ENCODE data around the gene GADD45A.

Gene GADD45A

GRCh38 chr1:67682659-67683197 lies 2.3 kb upstream of the GADD45A start:
- TF ChIP-seq, protein P1, sequence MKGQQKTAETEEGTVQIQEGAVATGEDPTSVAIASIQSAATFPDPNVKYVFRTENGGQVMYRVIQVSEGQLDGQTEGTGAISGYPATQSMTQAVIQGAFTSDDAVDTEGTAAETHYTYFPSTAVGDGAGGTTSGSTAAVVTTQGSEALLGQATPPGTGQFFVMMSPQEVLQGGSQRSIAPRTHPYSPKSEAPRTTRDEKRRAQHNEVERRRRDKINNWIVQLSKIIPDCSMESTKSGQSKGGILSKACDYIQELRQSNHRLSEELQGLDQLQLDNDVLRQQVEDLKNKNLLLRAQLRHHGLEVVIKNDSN (IDR thresholded peaks at IDR 0.05), result no peak

DNA sequence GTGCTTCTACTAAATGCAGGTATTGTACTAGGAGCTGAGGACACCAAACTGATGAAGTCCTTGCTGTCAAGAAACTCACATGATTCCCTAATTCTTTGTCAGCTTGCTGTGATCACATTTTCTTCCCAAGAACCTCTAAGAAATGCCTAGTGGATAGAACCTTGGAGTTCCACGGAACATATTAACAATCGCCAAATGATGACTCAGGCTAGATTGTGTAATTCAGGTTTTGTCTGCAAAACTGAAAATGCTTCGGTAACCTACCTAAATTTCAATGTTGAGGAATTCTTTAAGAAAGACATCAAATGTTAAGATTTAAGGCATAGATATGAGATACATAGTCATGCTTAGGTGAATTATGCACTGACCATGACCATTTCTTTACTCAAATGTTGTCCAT lies 1.7 kb upstream of the GADD45A start:
- TF ChIP-seq NFIC (IDR thresholded peaks at IDR 0.05) (no peak), CEBPB (IDR thresholded peaks at IDR 0.05) (peak; percentile 92)

DNA sequence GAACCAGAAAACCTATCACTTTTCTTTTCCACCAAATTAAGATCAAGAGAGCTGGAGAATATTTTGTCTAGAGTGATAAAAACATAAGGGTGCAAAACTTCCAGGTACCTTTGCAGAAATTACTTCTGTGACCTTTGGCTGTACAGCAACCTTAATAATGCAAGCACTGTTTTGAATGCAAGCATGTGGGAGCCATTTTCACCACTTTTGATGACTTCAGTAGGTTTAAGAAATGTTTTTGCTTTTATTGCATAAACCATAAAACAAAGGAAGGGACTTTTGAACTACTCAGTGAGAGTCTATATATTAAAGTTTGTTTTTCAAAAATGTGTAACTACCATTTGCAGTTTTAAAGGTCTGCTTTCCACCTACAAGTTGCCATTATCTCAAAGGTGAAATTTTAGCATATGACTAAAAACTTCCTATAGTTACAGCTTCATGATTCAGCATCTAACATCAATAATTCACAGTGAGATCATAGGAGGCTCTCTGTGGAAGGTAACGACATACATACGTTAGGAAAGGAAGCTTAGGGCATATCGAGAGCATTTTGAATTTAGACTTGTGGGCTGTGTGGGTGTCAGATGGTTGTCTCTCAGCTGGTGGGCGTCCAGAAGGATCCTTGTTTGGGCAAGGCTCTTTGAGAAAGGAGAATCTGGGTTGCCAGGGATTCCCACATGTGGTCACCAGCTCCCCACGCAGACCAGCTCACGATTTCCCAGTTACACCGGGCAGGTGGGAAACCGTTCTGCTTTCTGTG lies 1.1 kb upstream of the GADD45A start:
- TF ChIP-seq YY1 (IDR thresholded peaks at IDR 0.05; ENCODE audit: low read depth) (no peak), NFIC (IDR thresholded peaks at IDR 0.05) (no peak), REST (IDR thresholded peaks at IDR 0.05; ENCODE audit: low read depth) (no peak), EP300 (IDR thresholded peaks at IDR 0.05; ENCODE audit: borderline replicate concordance) (no peak), ZBTB7A (IDR thresholded peaks at IDR 0.05; ENCODE audit: low read depth) (no peak), TAF1 (IDR thresholded peaks at IDR 0.05; ENCODE audit: low read depth) (no peak), FOXM1 (IDR thresholded peaks at IDR 0.05; ENCODE audit: borderline replicate concordance, low read depth) (no peak)

- TF ChIP-seq EP300 (IDR thresholded peaks at IDR 0.05; ENCODE audit: borderline replicate concordance), result no peak
- peak; percentile 62; the same call in 1 of the 2 replicates for TF ChIP-seq ZBTB7A (IDR thresholded peaks at IDR 0.05; ENCODE audit: low read depth)
- TF ChIP-seq, protein P1 (IDR thresholded peaks at IDR 0.05), result no peak
- no peak for TF ChIP-seq REST (IDR thresholded peaks at IDR 0.05; ENCODE audit: low read depth)
- no peak for TF ChIP-seq YY1 (IDR thresholded peaks at IDR 0.05; ENCODE audit: low read depth)
Observed at GRCh38 chr1:67684526-67685066, 405 bp upstream of the GADD45A start.

- TF ChIP-seq EGR1 (IDR thresholded peaks at IDR 0.05) (no peak), ZBTB7A (IDR thresholded peaks at IDR 0.05; ENCODE audit: low read depth) (peak; percentile 69)
Observed at GRCh38 chr1:67685558-67686266, 711 bp downstream of the GADD45A start.

DNA sequence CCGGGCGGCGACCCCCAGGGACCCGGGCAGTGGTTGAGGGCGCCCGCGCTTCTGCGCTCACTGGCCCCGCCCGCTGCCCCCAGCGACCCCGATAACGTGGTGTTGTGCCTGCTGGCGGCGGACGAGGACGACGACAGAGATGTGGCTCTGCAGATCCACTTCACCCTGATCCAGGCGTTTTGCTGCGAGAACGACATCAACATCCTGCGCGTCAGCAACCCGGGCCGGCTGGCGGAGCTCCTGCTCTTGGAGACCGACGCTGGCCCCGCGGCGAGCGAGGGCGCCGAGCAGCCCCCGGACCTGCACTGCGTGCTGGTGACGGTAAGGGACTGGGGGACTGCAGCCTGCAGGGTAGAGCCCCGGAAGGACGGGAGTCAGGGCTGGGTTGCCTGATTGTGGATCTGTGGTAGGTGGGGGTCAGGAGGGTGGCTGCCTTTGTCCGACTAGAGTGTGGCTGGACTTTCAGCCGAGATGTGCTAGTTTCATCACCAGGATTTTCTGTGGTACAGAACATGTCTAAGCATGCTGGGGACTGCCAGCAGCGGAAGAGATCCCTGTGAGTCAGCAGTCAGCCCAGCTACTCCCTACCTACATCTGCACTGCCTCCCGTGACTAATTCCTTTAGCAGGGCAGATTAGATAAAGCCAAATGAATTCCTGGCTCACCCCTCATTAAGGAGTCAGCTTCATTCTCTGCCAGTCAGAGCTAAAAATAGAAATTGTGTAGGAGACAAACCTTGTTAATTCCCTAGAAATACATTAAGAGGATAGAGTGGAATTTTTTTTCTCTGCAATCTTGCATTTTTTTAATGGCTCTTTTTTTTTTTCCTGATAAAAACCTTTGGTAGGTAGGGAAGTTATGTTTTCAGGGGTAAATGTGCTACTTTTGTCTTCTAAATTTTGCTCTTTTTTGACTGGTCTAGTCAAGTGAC lies 1.5 kb downstream of the GADD45A start:
- TF ChIP-seq, protein P2, sequence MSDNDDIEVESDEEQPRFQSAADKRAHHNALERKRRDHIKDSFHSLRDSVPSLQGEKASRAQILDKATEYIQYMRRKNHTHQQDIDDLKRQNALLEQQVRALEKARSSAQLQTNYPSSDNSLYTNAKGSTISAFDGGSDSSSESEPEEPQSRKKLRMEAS (IDR thresholded peaks at IDR 0.05), result peak; percentile 34
- peak; percentile 24; the same call in 1 of the 2 replicates for TF ChIP-seq RAD21 (IDR thresholded peaks at IDR 0.05; ENCODE audit: low read depth)
- TF ChIP-seq CEBPB (IDR thresholded peaks at IDR 0.05), result peak; percentile 34; the same call in 1 of the 2 replicates
- TF ChIP-seq TCF12 (IDR thresholded peaks at IDR 0.05; ENCODE audit: low read depth), result peak; percentile 61; the same call in 1 of the 2 replicates
- peak; percentile 56 for TF ChIP-seq NFIC (IDR thresholded peaks at IDR 0.05)
- TF ChIP-seq, protein P1 (IDR thresholded peaks at IDR 0.05), result no peak
- no peak for TF ChIP-seq REST (IDR thresholded peaks at IDR 0.05; ENCODE audit: low read depth)
- peak; percentile 56 for TF ChIP-seq TEAD4 (IDR thresholded peaks at IDR 0.05)
- TF ChIP-seq EGR1 (IDR thresholded peaks at IDR 0.05), result no peak
- TF ChIP-seq EP300 (IDR thresholded peaks at IDR 0.05; ENCODE audit: borderline replicate concordance), result 0 out of 2 replicates have a peak, but pooled peaks have one; percentile 41
- no peak for TF ChIP-seq CREB1 (IDR thresholded peaks at IDR 0.05; ENCODE audit: low read depth)
- TF ChIP-seq YY1 (IDR thresholded peaks at IDR 0.05; ENCODE audit: low read depth), result no peak
- no peak; the same call in 1 of the 2 replicates for TF ChIP-seq ZBTB7A (IDR thresholded peaks at IDR 0.05; ENCODE audit: low read depth)
- TF ChIP-seq TAF1 (IDR thresholded peaks at IDR 0.05; ENCODE audit: low read depth), result no peak
- TF ChIP-seq FOXM1 (IDR thresholded peaks at IDR 0.05; ENCODE audit: borderline replicate concordance, low read depth), result 0 out of 2 replicates have a peak, but pooled peaks have one; percentile 18

Data from Ishikawa (cell line).